CD4-positive, alpha-beta T cell treated with Interleukin-15 for 4 hours (primary cell): ENCODE results near the gene C1QL1.

Experiments
- DNase-seq: peaks from one replicate; pipeline ENCODE4 v3.0.0-alpha.2; 2020; ENCODE audit warnings: low spot score

C1QL1 gene

GRCh38 chr17:44968225-44969143 lies at the start of gene C1QL1:
TSS of gene C1QL1 (minus strand) at chr17:44968303. CDS start at chr17:44968048, 255 bp downstream.
- peak; percentile 83 for DNase-seq

GRCh38 chr17:45016823-45017222 lies 48.7 kb upstream of the C1QL1 start:
- no peak for DNase-seq

GRCh38 chr17:45016237-45016636 lies 48.1 kb upstream of the C1QL1 start:
- DNase-seq: no peak

GRCh38 chr17:45013021-45013997 lies 45.2 kb upstream of the C1QL1 start:
- DNase-seq: no peak

GRCh38 chr17:45011767-45012166 lies 43.7 kb upstream of the C1QL1 start:
- no peak for DNase-seq

- no peak for DNase-seq
Measured at GRCh38 chr17:45009676-45010467, 41.8 kb upstream of the C1QL1 start.

GRCh38 chr17:45008216-45008615 lies 40.1 kb upstream of the C1QL1 start:
- DNase-seq: no peak

GRCh38 chr17:45006927-45007461 lies 38.9 kb upstream of the C1QL1 start:
- DNase-seq: no peak

GRCh38 chr17:45005700-45006099 lies 37.6 kb upstream of the C1QL1 start:
- no peak for DNase-seq

- no peak for DNase-seq
Measured at GRCh38 chr17:45004388-45004787, 36.3 kb upstream of the C1QL1 start.

- DNase-seq: no peak
Measured at GRCh38 chr17:45003877-45004276, 35.8 kb upstream of the C1QL1 start.

- no peak for DNase-seq
Measured at GRCh38 chr17:45001310-45001709, 33.2 kb upstream of the C1QL1 start.

GRCh38 chr17:44999433-44999832 lies 31.3 kb upstream of the C1QL1 start:
- no peak for DNase-seq

- no peak for DNase-seq
Measured at GRCh38 chr17:44998646-44999045, 30.5 kb upstream of the C1QL1 start.

- DNase-seq: no peak
Measured at GRCh38 chr17:44997733-44998520, 29.8 kb upstream of the C1QL1 start.

- no peak for DNase-seq
Measured at GRCh38 chr17:44996304-44996703, 28.2 kb upstream of the C1QL1 start.

- no peak for DNase-seq
Measured at GRCh38 chr17:44995436-44996001, 27.4 kb upstream of the C1QL1 start.

- DNase-seq: no peak
Measured at GRCh38 chr17:44992242-44992939, 24.3 kb upstream of the C1QL1 start.

- DNase-seq: no peak
Measured at GRCh38 chr17:44990994-44991393, 22.9 kb upstream of the C1QL1 start.
